Activated CD4-positive, CD25-positive, alpha-beta regulatory T cell treated with anti-CD3 and anti-CD28 coated beads, Interleukin-2, amount 50 U/mL, for 16 hours (primary cell): Measurements from ENCODE around the gene RASSF7.
A peak's percentile ranks its signal among the peaks of the same experiment; 100 is the strongest.

Source experiments
- DNase-seq: peaks from one replicate; pipeline ENCODE4 v3.0.0-alpha.2; 2020; ENCODE audit warnings: low read depth, low spot score

The RASSF7 gene

GRCh38 chr11:610146-610801, 49.5 kb downstream of the RASSF7 start:
- DNase-seq: no peak

DNA sequence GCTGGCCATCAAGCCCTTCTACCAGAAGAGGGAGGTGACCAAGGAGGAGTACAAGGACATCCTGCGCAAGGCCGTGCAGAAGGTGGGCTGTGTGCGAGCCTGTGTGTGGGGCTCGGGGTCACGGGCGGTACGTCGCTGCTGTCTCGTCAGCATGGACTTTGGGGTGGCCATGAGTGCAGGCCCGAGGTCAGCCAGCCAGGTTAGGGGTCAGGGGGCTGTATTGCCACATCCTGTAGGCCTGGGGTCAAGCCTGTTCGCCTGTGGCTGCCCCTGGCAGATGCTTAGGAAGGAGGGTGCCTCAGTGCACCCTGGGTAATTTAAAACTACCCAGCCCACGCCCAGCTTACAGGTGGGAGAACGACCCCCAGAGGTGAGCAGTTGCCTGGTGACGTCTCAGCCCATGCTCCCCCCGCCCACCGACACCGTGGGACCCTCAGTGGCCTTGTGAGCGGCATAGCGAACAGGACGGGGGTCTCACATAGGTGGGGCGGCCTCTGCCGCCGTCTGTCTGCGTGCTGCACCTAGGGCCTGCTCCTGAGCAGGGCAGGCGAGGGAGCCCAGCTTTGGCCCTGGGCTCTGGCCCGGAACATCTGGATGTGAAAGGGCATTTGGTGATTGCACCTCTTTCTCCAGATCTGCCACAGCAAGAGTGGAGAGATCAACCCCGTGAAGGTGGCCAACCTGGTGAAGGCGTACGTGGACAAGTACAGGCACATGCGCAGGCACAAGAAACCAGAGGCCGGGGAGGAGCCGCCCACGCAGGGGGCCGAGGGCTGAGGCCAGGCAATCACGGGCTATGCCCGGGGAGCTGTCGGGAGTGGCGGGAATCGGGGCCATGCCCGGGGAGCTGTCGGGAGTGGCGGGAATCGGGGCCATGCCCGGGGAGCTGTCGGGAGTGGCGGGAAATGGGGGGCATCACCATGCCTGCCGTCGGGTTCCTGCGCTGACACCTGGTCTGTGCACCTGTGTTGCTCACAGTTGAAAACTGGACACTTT, 50.5 kb downstream of the RASSF7 start:
- DNase-seq: no peak

DNA sequence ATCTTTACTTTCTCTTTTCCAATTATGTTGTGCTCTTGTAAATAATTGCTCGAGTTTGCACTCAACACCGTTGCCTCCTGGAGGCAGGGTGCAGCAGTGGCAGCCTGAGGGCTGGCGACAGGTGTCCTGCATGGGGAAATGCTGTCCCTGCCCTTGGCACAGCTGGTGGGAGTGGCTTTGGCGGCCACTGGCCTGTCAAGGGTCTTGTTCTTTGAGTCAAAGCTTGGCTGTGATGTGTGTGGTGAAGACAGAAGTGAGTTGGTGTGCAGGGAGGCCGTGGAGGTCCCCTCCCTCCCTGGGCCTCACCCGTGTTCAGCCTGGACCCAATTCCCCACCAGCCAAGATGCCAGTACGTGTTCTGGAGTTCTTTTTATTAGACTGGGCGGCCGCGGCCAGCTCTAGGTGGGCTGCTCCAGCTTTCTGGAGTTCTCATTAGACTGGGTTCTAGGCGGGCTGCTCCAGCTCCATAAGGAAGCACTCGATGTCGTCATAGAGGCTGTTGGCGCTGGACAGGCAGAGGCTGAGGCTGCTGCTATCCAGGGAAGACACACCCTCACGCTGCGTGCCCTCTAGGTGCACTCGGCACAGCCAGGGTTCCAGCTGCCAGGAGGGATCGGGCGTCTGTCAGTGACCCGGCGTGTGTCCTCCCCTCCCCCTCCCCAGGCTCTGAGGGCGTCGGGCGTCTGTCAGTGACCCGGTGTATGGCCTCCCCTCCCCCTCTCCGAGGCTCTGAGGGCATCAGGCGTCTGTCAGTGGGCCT, 51.6 kb downstream of the RASSF7 start:
- DNase-seq: no peak

DNA sequence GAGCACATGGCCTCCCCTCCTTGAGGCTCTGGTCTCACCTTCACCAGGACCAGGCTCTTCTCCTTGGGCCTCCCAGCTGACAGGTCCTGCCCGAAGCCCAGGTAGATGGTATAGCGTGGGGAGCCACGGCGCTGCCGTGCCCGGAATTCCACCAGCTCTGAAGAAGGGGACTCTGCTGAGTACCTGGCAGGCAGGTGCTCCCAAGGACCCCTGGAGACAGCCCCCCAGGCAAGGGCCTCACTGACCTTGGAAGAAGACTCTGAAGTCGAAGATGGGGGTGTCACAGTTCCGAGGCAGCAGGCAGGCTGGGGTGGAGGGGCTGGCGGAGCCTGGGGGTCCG, 52.2 kb downstream of the RASSF7 start:
- DNase-seq: no peak

- DNase-seq: peak; percentile 58
Measured at GRCh38 chr11:613369-613968, 52.7 kb downstream of the RASSF7 start.
